T-helper 2 cell treated with Interferon-gamma antibody and Interleukin-4, amounts not matched to agents 100 ng/mL and 5 ng/mL, for 36 hours (primary cell): ENCODE results near the gene C6orf62. TPM values are rescaled to one million over a fixed set of nuclear protein-coding genes. Genes with fewer than 3 reads are reported as not detected.
"Not testable (repeated sequence)": the region's sequence is repeated elsewhere in the genome, so short reads cannot be mapped to it uniquely, and the experiment has no call there.

Experiments
- intact Hi-C: fragments of 100-400 bp; cut with micrococcal nuclease; formaldehyde crosslinking; loops from one replicate; pipeline ENCODE4 v1.15.1; 2023
- total RNA-seq: library from RNA; stranded (reverse); gene quantifications from 2 replicates; pipeline ENCODE4 v1.2.3, GENCODE V29; 2022

C6orf62 gene
- total RNA-seq, result 125 and 126 TPM in 2 replicates

- intact Hi-C loops, result loop anchor here (2.0 to 5.0 kb wide), 2 partner anchors 47 to 298 kb away; no protein-coding TSS in a partner anchor
These were observed at the start of gene C6orf62 for GRCh38 chr6:24719125-24719971. C6orf62 (minus strand) TSS chr6:24719154; CDS start chr6:24718668, 486 bp downstream.

DNA sequence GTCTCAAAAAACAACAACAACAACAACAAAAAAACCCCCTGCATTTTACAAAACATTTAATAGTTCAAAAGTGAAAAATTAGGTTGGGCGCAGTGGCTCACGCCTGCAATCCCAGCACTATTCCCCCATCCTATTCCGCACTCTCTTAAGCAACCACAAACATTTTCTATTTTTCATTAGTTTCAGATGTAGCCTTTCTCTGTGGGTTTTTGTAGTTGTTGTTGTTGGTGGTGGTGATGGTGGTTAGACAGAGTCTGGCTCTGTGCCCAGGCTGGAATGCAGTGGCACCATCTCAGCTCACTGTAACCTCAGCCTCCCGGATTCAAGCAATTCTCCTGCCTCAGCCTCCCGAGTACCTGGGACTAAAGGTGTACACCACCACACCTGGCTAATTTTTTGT lies 49.4 kb upstream of the C6orf62 start:
- intact Hi-C loops, result no loop called here

DNA sequence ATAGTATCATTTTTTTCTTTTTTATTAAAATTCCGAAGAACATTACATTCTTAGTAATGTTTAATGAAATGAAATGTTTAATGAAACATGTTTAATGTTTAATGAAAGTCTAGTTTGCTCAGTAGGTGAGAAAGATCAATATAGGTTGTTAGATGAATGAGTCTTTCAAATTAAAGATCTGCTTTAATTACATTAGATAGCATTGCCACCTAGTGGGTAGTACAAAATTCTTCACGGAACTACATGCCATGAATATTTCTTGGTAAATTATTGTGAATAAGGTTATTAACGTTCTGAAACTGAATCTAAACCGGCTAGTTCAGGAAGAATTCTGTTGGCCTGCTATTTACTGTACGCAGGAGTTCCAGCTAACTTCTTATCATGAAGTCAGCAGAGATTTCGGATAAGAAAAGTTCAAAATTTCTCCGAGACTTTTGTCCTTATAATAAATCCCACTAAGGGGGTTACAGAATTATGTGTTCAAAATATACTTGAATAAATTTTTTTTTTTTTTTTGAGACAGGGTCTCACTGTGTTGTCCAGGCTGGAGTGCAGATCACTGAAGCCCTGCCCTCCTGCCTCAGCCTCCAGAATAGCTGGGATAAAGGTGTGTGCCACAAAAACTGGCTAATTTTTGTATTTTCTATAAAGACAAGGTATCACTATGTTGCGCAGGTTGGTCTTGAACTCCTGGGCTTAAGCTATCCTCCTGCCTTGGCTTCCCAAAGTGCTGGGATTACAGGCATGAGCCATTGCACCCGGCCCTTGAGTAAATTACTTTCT lies 47.9 kb upstream of the C6orf62 start:
- intact Hi-C loops, result loop anchor here (1.0 to 2.0 kb wide), 2 partner anchors 48 to 186 kb away; partner anchors contain the start of gene C6orf62

DNA sequence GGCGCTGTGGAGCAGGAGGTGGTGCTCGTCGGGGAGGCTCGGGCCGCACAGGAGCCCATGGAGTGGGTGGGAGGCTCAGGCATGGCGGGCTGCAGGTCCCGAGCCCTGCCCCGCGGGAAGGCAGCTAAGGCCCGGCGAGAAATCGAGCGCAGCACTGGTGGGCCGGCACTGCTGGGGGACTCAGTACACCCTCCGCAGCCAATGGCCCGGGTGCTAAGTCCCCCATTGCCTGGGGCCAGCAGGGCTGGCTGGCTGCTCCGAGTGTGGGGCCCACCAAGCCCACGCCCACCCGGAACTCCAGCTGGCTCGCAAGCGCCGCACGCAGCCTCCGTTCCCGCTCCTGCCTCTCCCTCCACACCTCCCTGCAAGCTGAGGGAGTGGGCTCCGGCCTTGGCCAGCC lies 47.0 kb upstream of the C6orf62 start:
- intact Hi-C loops, result loop anchor here (1.0 to 2.0 kb wide), 2 partner anchors 47 to 185 kb away; partner anchors contain the start of gene C6orf62

- intact Hi-C loops, result not testable (repeated sequence)
These were observed 46.2 kb upstream of the C6orf62 start for GRCh38 chr6:24764833-24765828.

DNA sequence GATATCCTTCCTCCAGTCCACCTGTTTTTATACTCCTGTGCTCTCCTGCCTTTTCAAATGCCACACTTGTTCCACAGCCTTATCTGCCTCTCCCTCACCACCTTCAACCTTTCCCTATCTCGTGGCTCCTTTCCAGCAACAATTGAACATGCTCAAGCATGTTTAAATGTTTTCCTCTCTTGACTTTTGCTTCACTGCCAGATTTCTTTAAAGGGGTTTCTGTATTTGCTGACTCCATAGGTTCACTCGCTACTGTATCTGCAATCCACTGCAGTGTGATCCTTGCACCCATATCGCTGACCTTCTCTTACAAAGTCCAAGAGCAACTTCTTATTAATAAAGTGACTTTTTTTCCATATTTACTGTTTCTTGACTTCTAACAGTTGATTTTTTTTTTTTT lies 44.6 kb upstream of the C6orf62 start:
- intact Hi-C loops, result no loop called here

DNA sequence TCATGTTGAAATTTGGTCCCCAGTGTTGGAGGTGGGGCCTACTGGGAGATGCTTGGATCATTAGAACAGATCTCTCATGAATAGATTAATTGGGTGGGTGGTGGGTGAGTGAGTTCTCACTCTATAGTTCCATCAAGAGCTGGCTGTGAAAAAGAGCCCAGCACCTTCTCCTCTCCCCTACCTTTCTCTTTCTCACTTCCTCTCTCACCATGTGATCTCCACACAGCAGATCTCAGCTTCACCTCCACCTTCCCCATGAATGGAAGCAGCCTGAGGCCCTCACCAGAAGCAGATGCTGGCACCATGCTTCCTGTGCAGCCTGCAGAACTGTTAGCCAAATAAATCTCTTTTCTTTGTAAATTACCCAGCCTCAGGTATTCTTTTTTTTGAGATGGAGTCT lies 42.9 kb upstream of the C6orf62 start:
- intact Hi-C loops, result no loop called here

- intact Hi-C loops, result no loop called here
These were observed 42.4 kb upstream of the C6orf62 start for GRCh38 chr6:24761193-24761835.

DNA sequence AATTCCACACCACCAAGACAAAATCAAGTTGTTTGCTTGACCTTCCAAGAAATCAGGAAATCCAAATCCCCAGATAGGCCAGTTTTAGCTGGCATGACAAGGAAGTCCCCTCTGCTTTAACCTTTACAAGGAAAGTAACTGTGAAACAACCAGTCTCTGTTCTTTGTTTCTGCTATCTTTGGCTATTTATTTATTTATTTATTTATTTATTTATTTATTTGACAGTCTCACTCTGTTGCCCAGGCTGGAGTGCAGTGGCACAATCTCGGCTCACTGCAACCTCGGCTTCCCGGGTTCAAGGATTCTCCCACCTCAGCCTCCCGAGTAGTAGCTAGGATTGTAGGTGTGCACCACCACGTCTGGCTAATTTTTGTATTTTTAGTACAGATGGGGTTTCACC lies 41.3 kb upstream of the C6orf62 start:
- intact Hi-C loops, result no loop called here

DNA sequence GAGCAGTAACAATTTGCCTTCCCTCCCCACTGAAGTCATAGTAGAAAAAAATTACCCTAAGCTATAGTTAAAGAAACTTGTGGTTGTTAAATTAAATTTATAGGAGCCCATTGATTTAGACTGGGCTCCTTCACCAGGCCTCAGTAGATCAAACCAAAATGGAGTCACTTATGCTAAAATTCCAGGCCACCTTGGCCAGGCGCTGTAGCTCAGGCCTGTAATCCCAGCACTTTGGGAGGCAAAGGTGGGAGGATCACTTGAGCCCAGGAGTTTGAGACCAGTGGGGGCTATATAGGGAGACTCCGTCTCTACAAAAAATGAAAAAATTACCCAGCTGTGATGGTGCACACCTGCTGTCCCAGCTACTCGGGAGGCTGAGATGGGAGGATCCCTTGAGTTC lies 40.8 kb upstream of the C6orf62 start:
- intact Hi-C loops, result no loop called here

DNA sequence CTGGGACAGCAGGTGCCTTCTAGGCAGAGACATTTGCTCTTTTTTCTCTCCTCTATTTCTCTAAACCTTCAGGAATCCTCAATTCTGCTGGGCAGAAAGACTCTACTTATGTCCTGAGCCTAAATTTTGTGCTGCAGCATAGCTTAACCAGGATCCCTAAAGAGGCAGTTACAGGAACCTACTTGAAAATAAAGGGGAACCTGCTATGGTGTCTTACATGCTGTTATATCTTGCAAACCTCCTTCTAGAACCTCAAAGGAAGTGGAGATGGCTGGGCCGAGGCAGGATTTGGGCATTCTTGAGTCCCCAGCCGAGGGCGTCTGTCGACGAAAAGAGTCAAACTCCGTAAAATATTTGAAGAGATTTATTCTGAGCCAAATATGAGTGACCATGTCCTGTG lies 38.7 kb upstream of the C6orf62 start:
- intact Hi-C loops, result no loop called here

DNA sequence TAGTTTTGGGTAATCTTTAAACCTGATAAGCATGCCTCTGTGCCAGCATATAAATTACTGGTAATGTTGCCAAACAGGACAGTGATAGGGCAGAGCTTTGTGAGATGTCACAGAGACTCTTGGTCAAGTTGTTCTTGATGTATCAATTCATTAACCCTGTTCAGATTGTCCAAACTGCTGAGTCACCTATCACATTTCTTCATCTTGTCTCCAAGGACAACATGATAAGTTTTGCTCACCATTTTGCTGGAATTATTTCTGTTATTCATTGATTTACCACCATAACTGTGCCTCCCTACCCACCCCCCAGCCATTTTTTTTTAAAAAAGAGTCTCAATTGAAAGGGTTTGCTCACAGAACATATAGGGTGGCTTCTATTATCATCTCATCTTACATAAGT lies 36.3 kb upstream of the C6orf62 start:
- intact Hi-C loops, result no loop called here

DNA sequence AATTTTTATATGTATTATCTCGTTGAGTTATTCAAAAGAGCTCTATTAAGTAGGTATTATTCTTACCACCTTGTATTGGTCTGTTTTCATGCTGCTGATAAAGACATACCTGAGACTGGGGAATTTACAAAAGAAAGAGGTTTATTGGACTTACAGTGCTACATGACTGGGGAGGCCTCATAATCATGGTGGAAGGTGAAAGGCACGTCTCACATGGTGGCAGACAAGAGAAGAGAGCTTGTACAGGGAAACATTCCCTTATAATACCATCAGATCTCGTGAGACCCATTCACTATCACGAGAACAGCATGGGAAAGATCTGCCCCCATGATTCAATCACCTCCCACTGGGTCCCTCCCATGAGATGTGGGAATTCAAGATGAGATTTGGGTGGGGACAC lies 35.4 kb upstream of the C6orf62 start:
- intact Hi-C loops, result not testable (repeated sequence)

DNA sequence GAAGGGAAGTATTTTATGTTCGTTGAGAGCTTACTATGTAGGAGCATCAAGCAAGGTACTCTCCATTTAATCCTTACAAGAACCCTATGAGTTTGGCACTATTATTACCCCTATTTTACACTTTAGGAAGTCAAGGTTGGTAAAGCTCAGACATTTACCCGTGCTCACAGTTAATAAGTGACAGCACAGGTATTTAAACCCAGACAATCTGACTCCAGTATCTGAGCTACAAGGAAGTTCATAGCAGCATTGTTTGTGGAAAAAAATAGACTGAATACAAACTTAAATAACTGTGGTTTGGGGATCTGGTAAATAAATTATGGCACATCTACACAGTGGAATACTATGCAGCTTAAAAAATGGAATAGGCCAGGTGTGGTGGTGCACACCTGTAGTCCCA lies 34.6 kb upstream of the C6orf62 start:
- intact Hi-C loops, result no loop called here

- intact Hi-C loops, result no loop called here
These were observed 34.1 kb upstream of the C6orf62 start for GRCh38 chr6:24752917-24753492.

GRCh38 chr6:24752503-24752902 lies 33.5 kb upstream of the C6orf62 start:
- intact Hi-C loops, result no loop called here

DNA sequence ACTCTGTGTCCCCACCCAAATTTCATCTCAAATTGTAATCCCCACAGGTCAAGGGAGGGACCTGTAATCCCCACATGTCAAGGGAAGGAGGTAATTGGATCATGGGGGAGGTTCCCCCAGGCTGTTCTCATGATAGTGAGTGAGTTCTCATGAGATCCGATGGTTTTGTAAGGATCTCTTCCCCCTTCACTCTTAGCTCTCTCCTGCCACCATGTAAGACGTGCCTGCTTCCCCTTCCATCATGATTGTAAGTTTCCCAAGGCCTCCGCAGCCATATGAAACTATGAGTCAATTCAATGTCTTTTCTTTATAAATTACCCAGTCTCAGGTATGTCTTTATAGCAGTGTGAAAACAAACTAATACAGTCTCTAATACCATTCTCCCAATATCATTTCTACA lies 31.9 kb upstream of the C6orf62 start:
- intact Hi-C loops, result not testable (repeated sequence)

DNA sequence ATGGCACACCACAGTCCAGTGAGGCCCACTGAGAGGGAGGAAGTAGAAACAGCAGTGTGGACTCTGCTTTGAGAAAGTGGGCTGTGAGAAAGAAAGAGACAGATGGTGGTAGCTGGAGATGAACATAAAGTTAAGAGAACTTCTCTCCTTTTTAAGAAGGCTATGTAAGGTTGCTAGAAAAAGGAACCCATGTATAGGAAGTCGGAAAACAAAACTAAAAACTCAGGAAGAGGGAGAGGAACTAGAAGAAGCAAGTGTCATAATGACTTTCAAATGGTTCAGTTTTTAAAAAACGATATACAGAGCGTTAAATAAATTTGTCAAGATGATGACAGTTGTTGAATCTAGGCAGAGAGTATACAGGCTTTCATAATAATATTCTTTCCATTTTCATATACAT lies 30.3 kb upstream of the C6orf62 start:
- intact Hi-C loops, result no loop called here

GRCh38 chr6:24744911-24745310 lies 26.0 kb upstream of the C6orf62 start:
- intact Hi-C loops, result no loop called here

- intact Hi-C loops, result no loop called here
These were observed 25.0 kb upstream of the C6orf62 start for GRCh38 chr6:24743944-24744335.
